ENCODE data around the gene CAMTA1. TPM values are rescaled to one million over a fixed set of nuclear protein-coding genes. Genes with fewer than 3 reads are reported as not detected.

The CAMTA1 gene
- total RNA-seq, 2 donors from 2014 or later = 100 to 102 TPM

- Histone ChIP-seq H3K4me3 (no peak overlapping the region), H3K9me3 (no peaks in the 10 kb centered on the region), H3K27ac (no peak overlapping the region), H3K36me3 (no peaks in the 10 kb centered on the region), H3K27me3 (replicated peaks; ENCODE audit: insufficient read depth) (no peaks in the 10 kb centered on the region), H3K4me1 (replicated peaks) (peaks cover 5% of the 10 kb centered on the region)
- 90% methylated on average over 15 of the region's 15 CpGs for WGBS
- intact Hi-C loops (cut with DNase I) = no loop called here
- TF ChIP-seq POLR2AphosphoS5 (IDR thresholded peaks at IDR 0.05) = no peak
- TF ChIP-seq POLR2A (IDR thresholded peaks at IDR 0.05) = no peak
- TF ChIP-seq CTCF (IDR thresholded peaks at IDR 0.05) = no peak
- DNase-seq (ENCODE audit: low spot score) = no peak
Measured at GRCh38 chr1:7676274-7676945, 891.2 kb downstream of the CAMTA1 start.

- no peak for TF ChIP-seq CTCF (IDR thresholded peaks at IDR 0.05)
- TF ChIP-seq POLR2AphosphoS5 (IDR thresholded peaks at IDR 0.05) = no peak
- TF ChIP-seq POLR2A (IDR thresholded peaks at IDR 0.05) = no peak
- Histone ChIP-seq H3K9me3 (no peaks in the 10 kb centered on the region), H3K27ac (no peak overlapping the region), H3K4me1 (replicated peaks) (peaks cover 5% of the 10 kb centered on the region), H3K36me3 (no peaks in the 10 kb centered on the region), H3K27me3 (replicated peaks; ENCODE audit: insufficient read depth) (no peaks in the 10 kb centered on the region), H3K4me3 (no peak overlapping the region)
- WGBS = 89% methylated on average over 7 of the region's 7 CpGs
- intact Hi-C loops (cut with DNase I) = no loop called here
- no peak for DNase-seq (ENCODE audit: low spot score)
Measured at GRCh38 chr1:7677111-7677510, 891.9 kb downstream of the CAMTA1 start.

GRCh38 chr1:7677815-7678214 is 892.6 kb downstream of the CAMTA1 start:
- H3K4me3 ChIP-seq = no peak overlapping the region
- no peaks in the 10 kb centered on the region for H3K9me3 ChIP-seq
- 80% methylated on average over 10 of the region's 10 CpGs for WGBS
- H3K27ac ChIP-seq = no peak overlapping the region
- H3K27me3 ChIP-seq (replicated peaks; ENCODE audit: insufficient read depth) = no peaks in the 10 kb centered on the region
- no peak for TF ChIP-seq POLR2A (IDR thresholded peaks at IDR 0.05)
- TF ChIP-seq CTCF (IDR thresholded peaks at IDR 0.05) = no peak
- TF ChIP-seq POLR2AphosphoS5 (IDR thresholded peaks at IDR 0.05) = no peak
- intact Hi-C loops (cut with DNase I) = no loop called here
- no peak for DNase-seq (ENCODE audit: low spot score)
- peaks cover 5% of the 10 kb centered on the region for H3K4me1 ChIP-seq (replicated peaks)
- H3K36me3 ChIP-seq = no peaks in the 10 kb centered on the region

- intact Hi-C loops (cut with DNase I) = no loop called here
- Histone ChIP-seq H3K27me3 (replicated peaks; ENCODE audit: insufficient read depth) (no peaks in the 10 kb centered on the region), H3K4me1 (replicated peaks) (peaks cover 5% of the 10 kb centered on the region), H3K4me3 (no peak overlapping the region), H3K36me3 (no peaks in the 10 kb centered on the region), H3K9me3 (no peaks in the 10 kb centered on the region), H3K27ac (no peak overlapping the region)
- no peak for DNase-seq (ENCODE audit: low spot score)
- WGBS = 95% methylated on average over 9 of the region's 9 CpGs
- no peak for TF ChIP-seq CTCF (IDR thresholded peaks at IDR 0.05)
- no peak for TF ChIP-seq POLR2AphosphoS5 (IDR thresholded peaks at IDR 0.05)
- TF ChIP-seq POLR2A (IDR thresholded peaks at IDR 0.05) = no peak
Measured at GRCh38 chr1:7678491-7679158, 893.4 kb downstream of the CAMTA1 start.

Data from prostate gland (tissue), 2 donors.